GM18511 (cell line): ENCODE results near the gene PMVK.

Source experiments
- ATAC-seq: cut with Tn5 transposase; IDR thresholded peaks from one replicate; pipeline ENCODE4 v1.9.1; 2021; ENCODE audit warnings: mild to moderate bottlenecking, moderate library complexity; ENCODE audit not compliant: unreplicated experiment

Gene PMVK

DNA sequence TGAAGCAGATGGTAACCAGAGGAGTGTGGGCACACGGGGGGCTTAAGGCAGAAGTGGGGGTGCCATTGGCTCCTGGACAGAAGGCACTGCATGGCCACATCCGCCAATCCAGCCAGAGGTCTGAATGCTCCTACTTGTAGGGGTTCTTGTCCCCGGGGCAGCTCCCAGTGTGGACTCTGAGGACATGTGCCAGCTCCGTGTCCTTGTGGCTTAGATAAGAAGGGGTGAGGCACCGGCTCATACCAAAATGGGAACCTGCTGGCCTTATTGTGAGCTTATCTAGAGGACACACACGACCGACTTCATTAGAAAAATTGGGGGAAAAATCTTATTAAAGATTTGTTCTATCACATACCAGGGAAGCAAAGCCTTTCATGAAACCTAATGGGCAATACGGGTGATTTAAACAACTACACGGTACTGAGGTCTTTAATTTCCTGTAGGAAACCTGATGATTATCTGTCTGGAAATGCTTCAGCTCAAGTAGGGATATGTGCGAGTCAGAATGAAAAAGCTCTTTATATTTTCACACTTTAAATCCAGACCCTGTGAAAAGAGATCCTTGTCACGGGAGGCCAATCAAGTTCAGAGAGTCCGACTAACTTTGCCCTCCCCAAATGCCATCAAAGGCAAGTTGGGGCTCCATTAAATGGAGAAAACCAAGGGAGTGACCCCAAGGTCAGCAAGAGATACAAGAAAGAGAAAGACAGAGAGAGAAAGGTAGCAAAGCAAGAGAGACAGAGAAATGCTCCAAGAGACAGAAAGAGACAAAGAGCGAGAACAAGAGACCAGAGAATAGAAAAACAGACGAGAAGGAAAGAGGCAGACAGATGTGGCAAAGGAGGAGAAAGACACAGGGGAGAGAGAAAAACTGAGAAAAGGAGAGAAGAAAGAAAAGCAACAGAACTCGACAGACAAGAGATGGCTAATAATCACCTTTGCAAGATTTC is 52.3 kb downstream of the PMVK start:
- ATAC-seq: no peak

- ATAC-seq: no peak
Measured at GRCh38 chr1:154881820-154882535, 54.5 kb downstream of the PMVK start.

- no peak for ATAC-seq
Measured at GRCh38 chr1:154880671-154881070, 55.8 kb downstream of the PMVK start.

DNA sequence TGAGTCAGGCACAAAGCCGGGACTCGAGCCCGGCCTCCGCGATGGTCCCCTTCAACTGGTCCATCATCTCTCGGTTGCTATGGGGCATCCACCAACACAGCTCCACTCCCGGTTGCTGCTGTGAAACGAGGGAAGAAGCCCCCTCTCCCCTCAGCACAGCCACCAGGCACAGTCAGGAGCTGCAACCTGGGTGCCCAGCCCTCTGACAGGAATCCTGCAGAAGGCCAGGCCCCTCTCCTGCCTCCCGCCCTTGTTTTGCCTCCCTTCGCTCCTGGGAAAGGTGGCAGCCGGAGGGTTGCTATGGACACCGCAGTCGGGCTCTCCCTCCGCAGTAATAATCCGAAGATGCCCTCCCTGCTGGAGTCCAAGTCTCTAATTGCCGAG is 57.5 kb downstream of the PMVK start:
- ATAC-seq: no peak

GRCh38 chr1:154878371-154879037 is 58.0 kb downstream of the PMVK start:
- ATAC-seq: peak; percentile 72

DNA sequence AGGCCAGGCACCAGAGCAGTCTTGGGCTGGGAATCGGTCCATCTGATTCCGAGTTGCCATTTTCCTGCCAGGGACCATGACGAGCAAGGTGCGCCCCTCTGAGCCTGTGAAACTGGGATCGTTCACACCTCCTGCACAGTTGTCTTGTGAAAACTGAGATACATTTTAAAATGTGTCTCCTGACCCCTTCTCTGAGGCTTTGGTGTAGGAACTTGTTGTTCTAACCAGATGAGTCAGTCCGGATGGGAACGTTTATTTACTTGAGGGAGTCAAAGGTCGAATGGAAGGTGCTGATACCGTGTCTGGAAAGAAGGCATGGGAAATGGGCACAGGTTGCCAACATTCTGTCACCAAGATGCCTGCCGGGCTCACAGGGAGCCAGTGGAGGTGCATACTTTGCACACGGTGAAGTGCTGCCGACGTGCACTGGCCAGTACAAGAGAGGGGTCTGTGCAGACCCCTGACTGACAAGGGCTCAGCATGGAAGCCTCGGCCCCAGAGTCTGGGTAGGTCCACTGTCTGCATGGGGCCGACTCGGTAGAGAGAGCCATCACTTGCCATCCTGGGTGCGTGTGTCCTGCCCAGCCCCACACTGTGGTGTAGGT is 59.0 kb downstream of the PMVK start:
- ATAC-seq: no peak

DNA sequence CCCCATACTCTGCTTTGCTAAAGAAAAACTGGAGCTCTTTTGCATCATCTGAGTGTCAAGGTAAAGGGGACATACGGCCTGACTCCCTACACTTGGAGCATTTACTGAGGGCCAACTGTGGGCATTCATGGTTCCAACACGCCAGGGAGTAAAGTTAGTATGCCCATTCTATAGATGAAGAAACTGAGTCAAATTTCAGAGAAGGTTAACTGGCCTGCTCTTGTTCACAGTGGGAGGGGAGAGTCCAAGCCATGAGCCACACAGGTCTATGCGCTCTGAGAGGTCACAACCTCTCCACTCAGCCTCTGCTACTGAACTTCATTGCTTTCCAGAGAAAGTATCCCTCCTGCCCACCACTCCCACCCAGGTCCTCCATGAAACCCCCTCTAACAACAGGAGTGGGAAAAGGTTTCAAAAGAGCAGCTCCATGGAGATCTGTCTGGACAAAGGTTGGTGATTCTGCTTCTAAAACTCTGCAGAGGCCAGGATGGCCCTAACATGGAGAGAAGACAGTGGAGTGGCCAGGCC is 59.6 kb downstream of the PMVK start:
- ATAC-seq: no peak
